ENCODE results near the gene CROT.
"Not testable (repeated sequence)": the region's sequence is repeated elsewhere in the genome, so short reads cannot be mapped to it uniquely, and the experiment has no call there.

The CROT gene, protein sequence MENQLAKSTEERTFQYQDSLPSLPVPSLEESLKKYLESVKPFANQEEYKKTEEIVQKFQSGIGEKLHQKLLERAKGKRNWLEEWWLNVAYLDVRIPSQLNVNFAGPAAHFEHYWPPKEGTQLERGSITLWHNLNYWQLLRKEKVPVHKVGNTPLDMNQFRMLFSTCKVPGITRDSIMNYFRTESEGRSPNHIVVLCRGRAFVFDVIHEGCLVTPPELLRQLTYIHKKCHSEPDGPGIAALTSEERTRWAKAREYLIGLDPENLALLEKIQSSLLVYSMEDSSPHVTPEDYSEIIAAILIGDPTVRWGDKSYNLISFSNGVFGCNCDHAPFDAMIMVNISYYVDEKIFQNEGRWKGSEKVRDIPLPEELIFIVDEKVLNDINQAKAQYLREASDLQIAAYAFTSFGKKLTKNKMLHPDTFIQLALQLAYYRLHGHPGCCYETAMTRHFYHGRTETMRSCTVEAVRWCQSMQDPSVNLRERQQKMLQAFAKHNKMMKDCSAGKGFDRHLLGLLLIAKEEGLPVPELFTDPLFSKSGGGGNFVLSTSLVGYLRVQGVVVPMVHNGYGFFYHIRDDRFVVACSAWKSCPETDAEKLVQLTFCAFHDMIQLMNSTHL

GRCh38 chr7:87345166-87345927 is at the start of gene CROT:
Gene CROT (plus strand): TSS chr7:87345664. CDS start chr7:87349069, 3,405 bp downstream.
- DNase-seq (ENCODE audit: low read depth), result peak; percentile 90

- no peak for DNase-seq (ENCODE audit: low read depth)
These were observed 44.7 kb upstream of the CROT start for GRCh38 chr7:87300756-87301155.

DNA sequence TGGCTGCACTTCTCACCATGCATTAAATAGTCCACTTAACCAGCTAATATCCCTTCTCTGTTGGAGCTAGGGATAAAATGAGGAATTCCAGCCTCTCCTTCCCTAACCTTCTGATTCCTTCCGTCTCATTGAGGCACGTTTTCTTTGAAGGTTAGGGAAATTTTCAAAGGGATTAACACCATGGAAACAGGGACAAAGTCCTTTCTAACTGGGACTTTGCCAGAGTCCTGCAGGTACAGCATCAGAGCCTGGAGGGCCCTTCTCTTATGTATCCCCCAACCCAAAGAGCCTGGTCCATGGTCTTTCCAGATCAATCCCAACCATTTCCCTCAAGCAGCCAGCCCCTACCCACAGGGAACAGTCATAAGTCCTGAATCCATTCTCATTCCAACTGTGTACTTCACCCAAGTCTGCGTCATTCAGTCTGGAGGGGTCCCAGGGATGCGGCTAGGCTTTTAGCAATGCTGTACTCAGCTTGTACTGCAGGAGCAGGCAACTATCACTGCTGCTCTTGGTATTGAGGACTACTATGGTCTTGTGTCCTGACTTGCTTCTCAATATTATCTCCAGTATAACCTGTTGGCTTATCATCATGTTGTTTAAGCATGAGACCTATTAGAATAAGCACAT is 34.6 kb upstream of the CROT start:
- DNase-seq (ENCODE audit: low read depth), result no peak

DNA sequence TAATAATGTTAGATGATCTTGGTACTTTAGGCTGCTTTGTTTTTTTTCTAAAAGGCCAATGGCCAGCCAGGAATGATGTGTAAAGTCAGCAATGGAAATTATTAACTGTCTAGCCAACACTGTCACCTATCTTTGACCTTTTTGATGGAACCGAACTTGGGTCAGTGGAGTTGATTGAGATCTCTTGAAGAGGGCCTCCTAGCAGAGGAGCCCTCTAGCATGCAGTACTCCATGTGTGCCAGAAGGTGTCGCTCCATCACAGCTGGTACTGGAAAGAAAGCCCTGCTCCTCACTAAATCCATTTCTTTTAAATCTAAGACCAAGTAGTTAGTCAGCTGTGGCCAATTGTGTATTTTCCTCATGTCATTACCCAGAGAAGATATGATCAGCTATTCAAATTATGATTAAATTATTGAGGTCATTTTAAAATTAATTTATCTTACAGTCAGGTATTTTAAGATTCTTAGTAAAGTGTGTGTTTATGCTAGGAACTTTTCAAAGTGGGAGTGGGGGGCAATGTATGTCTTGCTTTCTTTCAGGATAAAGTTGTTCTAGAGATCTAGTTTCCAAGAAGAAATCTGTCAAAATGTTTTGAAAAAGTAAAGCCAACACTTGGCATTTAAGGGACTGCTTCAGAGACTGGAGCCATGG is 33.1 kb upstream of the CROT start:
- DNase-seq (ENCODE audit: low read depth), result peak; percentile 30

DNA sequence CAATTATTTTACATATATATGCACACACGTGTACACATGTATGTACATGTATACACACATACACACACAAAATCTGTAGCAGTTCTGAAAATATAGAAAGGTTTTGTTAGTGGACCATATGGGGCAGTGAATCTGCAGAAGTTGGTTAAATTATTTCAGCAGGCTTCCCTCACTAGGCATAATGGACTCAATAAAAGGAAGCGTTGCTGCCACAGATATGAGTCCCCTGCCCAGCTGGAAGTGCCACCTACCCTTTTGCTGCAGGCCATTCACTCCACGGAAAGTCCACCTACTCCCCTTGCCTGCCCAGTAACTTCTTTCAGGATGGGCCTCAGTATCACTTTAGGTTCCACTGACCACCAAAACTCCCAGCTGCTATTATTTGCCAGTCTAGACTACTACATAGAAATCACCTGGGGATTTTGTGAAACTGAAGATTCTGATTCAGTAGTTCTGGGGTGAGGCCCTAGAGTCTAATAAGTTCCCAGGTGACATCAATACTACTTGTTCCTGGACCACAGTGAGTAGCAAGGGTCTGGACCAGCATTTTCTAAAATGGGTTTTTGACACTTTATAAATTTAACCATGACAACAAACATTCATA is 29.3 kb upstream of the CROT start:
- DNase-seq (ENCODE audit: low read depth), result no peak

GRCh38 chr7:87316846-87317552 is 28.5 kb upstream of the CROT start:
- DNase-seq (ENCODE audit: low read depth), result peak; percentile 54

DNA sequence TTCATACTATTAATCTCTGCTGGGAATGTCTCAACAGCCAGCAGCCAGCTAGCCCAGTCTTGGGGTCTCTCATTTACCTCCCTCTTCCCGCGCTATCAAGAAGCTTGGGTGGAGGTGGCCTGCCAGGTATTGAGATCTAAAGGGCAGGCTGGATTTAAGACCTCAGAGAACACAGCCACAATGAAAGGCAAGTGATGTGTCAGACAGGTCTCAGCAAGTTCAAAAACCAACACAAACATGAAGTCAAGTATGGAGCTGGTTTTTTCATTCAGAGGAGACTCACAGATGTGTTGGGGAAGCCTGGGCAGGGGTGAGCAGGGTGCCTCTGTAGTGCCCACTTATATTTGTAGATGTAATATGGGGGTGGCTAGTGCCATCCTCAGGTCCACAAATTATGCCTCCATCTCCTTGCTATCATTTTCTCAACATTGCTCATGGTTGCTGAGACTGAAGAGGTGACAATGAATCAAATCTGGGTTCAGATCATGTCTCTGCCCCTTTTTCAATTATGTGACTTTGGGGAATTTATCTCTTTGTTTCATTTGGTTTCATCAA is 27.7 kb upstream of the CROT start:
- DNase-seq (ENCODE audit: low read depth), result no peak

- no peak for DNase-seq (ENCODE audit: low read depth)
These were observed 26.7 kb upstream of the CROT start for GRCh38 chr7:87318741-87319140.

DNA sequence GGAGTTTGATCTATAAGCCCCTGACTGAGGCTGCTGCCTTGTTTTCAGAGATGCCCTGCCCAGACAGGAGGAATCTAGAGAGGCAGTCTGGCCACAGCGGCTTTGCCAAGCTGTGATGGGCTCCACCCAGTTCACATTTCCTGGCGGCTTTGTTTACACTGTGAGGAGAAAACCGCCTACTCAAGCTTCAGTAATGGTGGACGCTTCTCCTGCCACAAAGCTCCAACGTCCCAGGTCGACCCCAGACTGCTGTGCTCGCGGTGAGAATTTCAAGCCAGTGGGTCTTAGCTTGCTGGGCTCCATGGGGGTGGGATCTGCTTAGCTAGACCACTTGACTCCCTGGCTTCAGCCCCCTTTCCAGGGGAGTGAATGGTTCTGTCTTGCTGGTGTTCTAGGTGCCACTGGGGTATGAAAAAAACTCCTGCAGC is 26.3 kb upstream of the CROT start:
- not testable (repeated sequence) for DNase-seq (ENCODE audit: low read depth)

DNA sequence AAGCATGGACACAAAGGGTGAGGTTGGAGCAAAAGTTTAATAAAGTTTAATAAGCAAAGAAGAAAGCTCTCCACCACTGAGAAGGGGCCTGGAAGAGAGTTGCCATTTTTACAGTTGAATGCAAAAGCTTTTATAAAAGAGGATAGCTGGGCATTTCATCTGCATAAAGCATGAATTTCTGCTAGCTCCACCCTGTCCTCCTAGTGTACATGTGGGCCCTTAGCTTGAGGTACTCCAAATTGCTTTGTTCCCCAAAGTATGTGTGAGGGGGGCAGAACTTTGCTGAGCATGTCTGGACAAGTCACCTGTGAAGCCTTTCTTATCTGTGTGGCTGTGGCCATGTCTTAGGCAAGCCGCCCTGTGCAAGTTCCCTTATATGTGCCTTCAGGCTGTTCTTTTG is 22.6 kb upstream of the CROT start:
- no peak for DNase-seq (ENCODE audit: low read depth)

DNA sequence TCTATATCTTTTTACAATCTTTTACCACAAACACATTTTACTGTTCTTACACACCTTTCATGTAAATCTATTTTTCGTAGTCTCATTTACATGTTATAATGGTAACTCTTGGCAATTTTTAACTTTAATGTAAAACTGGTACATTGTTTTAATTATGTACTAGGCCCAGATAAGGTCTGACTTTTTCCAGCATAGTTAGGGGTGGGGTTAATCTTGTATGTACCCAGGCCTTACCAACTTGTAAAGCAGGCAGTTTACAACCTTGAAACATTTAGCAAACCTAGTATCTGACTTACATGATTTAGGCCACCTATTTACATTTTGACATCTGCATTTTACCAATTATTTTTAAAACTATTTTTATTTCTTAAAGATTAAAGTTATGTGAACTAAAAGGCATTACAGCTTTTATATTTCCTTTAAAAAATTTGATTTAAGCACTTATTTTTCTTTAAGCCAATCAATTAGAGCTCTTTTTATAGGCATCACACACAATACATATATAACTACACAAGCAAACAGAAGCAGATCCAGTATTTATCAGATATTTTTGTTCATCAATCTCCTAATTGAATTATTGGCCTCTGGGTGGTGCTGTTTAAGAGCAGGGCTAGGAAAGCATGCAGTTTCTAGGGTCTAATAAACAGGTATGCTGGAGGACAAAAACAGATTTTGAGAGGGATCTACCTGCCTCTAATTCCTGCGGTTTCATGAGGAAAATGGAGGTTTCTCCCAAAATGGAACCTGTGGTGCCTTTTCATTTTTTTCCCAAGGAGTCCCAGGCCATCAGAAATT is 19.7 kb upstream of the CROT start:
- DNase-seq (ENCODE audit: low read depth), result no peak

GRCh38 chr7:87328281-87328680 is 17.2 kb upstream of the CROT start:
- DNase-seq (ENCODE audit: low read depth), result no peak

GRCh38 chr7:87330316-87330715 is 15.1 kb upstream of the CROT start:
- DNase-seq (ENCODE audit: low read depth), result no peak

DNA sequence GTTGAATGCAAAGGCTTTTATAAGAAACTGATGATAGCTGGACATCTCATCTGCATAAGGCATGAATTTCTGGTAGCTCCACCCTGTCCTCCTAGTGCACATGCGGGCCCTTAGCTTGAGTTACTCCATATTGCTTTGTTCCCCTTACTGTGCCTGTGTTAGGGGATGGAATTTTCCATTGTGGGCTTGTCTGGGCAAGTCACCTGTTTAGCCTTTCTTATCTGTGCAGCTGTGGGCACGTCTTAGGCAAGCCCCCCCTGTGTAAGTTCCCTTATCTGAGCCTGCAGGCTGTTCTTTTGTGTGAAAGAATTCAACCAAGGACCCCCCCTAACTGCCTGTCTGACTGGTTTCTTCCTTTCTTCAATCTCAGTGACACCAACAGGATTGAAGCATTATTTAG is 14.5 kb upstream of the CROT start:
- DNase-seq (ENCODE audit: low read depth), result no peak

DNA sequence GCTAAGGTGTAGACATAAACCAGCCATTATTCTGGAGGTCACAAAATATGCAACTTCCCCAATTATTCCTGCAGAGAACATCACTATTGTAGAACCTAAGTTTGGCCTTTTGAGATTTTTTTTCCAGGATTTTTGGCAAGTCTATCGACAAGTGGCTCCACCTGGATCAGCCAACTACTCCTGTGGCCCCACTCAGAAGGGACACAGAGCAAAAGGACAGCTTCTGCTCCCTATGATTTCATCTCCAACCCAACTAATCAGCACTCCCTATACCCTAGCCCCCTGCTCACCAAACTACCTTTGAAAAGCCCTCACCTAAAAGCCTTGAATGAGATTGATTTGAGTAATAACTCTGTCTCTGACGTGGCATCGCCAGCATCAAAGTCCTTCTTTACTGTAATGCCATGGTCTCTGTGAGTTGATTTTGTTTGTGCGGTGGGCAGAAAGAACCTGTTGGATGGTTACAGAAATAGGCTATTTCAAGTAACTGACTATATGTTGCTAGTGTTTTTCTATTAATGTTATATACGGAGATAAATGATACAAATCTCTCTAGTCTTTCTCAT is 13.7 kb upstream of the CROT start:
- DNase-seq (ENCODE audit: low read depth), result no peak

DNA sequence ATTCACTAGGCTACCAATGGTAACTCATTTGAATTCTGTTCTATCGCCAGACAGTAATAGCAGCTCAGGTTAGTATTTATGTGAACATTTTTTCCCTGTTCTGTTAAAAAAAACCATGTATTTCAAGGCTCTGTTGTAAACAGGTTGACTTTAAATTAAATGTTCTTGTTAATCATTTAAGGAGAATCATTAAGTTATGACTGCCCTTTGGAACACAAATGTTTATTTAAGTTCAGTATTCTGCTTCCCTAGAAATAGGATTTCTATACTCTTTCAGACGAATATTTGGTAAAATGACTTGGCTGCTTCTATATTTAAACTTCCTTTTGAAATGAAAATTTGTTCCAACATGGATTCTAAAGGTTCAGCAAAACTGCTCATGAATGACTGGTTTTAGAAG is 13.1 kb upstream of the CROT start:
- no peak for DNase-seq (ENCODE audit: low read depth)

GRCh38 chr7:87336136-87336535 is 9.3 kb upstream of the CROT start:
- DNase-seq (ENCODE audit: low read depth), result no peak

GRCh38 chr7:87337331-87337730 is 8.1 kb upstream of the CROT start:
- DNase-seq (ENCODE audit: low read depth), result no peak

DNA sequence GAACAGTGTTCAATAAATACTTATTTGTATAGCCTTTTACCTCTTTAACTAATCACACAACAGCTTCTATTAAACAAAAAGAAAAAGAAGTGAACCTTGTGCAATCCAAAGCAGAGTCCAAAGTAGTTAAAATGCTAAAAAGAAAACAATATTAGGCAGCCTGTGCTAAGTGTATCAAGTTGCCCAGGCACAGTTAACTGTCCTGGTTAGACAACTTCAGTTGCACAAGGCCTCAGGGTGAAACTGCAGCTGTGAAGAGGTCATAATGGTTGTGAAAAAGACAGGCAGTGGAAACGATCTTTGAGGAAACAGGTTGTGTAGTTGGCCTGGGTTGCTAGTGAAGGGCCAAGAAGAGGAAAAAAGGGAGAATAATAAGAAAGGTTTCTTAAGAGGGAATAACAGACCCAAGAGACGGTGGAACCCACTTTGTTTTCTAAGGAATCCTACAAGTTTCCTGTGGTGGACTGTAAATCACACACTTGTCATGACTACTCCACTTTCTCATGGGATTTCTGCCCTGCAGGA is 6.0 kb upstream of the CROT start:
- no peak for DNase-seq (ENCODE audit: low read depth)
